Choroid plexus epithelial cell (primary cell): Measurements from ENCODE around the gene MSN.

Experiments used
- DNase-seq: peaks from one replicate; pipeline ENCODE4 v3.0.0-alpha.2; 2010; ENCODE audit warnings: low read depth
- H3K4me3 ChIP-seq: 2 replicates; pipeline ENCODE4 v1.5.1; 2011; ENCODE audit warnings: low read depth, mild to moderate bottlenecking, control low read depth, low read length, moderate library complexity
- CTCF ChIP-seq: conservative IDR thresholded peaks from 2 replicates; pipeline ENCODE4 v1.5.1; 2011; ENCODE audit warnings: low read depth, mild to moderate bottlenecking, control low read depth, inconsistent platforms, low read length, moderate library complexity

The MSN gene

DNA sequence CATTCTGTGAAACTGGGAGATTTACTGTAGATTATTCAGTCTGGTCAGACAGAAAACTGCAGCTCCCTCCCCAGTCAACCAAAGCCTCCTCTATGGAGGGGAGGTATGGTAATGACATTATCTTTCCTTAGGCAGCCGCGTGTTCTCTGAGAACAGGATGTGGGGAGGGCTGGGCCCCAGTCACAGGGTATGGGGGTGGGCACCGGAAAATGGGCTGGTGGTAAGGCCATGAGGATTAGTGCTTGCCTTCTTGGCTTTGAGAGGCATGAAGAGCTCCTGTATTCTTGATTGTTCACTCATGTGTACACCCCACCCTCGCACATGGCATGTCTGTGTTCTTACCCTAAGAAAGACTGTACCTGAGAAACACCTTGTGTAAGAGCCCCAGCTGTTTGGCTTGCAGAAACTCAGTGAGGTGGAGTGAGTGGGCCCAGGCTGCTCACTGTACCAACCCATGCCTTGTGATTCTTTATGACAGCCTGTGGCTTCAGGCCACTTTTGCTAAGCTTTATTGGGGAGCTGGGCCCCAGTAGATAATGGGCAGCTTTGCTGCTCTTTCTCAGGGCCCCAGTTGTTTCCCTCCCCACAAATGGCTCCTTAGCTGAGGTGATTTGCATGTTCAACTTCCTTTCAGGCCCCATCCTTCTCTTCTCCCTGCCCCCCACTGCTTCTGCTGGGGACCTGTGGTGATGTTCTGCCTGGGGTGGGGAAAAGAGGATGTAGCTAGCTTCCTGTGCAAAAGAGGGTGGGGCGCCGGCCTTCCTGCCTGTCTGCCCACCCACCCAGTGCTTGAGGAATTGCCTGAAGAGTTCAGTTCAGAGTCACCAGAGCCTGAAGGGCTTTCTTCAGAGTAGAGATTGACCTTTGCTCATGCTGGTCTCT, 30.7 kb downstream of the MSN start:
- no peak for TF ChIP-seq CTCF
- no peak overlapping the region for H3K4me3 ChIP-seq
- DNase-seq: peak; percentile 39

DNA sequence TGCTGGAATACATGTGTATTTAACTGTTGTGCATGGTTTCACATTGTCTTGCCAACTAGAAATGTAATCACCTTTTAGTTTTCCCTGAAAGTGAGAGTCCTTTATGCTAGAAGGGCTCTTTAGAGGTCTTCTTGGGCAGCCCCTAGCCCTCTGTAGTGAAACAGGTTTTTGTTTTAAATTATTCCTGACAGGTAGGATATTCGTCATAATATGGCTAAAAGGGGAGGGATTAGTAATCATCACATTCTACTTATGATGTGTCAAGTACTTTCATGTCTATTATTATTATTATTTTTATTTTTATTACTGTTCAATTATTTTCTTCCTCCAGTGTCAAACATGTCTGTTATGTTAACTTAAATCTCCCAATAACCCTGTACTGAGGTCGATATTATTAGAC, 35.5 kb downstream of the MSN start:
- H3K4me3 ChIP-seq: no peak overlapping the region
- no peak for TF ChIP-seq CTCF
- no peak for DNase-seq

DNA sequence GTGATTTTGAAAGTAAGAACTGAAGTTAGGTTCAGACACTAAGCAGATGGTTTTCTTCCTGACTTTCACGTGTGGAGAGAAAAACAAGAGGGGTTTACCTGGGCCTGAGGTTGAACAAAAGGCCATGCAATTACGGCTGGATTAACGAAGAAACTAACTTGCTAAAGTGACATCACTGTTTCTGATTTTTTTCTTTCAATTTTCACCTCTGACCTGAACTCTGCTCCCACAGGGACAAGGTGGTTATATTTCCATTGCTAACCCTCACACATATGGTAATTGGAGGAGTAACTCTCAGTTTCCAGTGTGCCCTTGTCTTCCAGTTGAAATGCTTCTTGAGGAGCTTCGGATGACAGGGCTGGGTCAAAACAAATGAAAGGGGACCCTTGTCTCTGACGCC, 38.0 kb downstream of the MSN start:
- TF ChIP-seq CTCF: no peak
- H3K4me3 ChIP-seq: no peak overlapping the region
- DNase-seq: no peak

DNA sequence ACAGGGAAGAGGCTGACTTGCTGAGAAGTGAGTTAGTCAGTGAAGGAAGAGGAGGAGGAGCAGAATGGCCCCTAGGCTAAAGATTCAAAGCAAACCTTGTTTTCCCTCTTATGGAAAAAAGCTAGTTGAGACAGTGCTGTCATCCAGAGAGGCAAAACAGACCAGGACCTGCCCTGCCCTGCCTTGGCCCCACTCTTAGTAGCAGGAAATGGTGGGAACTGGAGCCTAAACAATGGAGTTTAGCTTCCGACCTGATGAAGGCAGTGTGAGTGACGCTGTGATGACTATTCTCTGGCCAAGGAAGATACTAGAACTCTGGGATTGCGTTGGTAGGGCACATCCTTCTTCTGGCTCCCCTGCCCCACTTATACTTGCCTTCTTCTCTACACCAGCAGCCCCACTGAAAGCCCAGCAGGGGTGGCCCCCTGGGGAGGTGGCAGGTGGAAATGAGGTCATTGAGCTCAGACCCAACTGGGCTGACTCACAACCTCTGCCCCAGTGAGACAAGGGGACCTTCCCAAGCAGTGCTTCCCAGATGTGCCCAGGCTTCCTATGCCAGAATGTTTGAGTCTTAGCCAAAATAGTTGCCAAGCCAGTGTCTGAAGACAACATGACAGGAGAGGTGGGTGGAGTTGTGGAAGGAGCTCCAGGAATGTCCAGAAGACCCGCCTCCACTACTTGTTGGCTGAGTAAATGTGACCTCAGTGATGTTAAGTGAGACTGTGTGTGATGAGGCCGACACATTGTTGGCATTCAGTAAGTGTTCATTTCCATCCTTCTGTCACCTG, 38.8 kb downstream of the MSN start:
- DNase-seq: peak; percentile 63

GRCh38 chrX:65707151-65707550, 39.7 kb downstream of the MSN start:
- H3K4me3 ChIP-seq: no peak overlapping the region
- TF ChIP-seq CTCF: no peak
- DNase-seq: no peak

More for the DNA sequence above, 38.8 kb downstream of the MSN start:
- H3K4me3 ChIP-seq: no peak overlapping the region
- TF ChIP-seq CTCF: no peak

DNA sequence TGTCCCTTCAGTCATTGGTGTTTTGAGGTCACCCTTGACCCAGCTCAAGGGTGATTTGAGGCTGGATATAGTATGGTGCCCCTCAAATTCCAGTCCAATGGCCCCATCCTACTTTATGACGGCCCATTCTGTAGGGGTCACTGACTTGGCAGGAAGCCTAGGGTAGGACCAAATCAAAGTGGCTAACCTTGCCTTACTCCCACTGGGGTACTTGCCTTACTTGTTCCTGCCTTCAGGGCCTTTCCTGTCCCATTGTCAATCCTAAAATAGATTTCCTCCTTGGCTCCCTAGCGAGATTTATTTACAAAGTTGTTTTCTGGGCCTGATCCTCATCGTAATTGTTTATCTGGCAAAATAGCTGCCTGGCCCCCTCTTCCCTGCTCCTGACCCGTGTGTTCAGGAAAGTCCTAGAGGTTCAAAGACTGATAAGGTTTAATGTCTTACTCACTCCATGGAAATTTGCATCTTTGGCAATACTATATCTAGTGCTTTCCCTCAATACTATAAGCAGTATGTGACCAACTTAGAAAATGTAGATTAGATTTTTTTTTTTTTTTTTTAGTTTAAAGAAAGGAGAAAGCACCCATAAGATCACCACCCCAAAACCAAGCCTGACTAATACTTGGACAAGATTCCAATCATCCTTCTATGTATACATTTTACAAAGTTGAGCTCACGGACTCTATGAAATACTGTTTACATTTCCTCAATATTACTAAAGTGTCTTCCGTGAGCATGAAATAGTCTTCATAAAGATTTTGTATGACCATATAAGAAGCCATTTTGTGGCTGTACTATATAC, 44.8 kb downstream of the MSN start:
- DNase-seq: no peak
- no peak for TF ChIP-seq CTCF

More for the DNA sequence above, 44.8 kb downstream of the MSN start:
- no peak overlapping the region for H3K4me3 ChIP-seq
